ENCODE measurements around the gene KIAA1614.

KIAA1614 gene

DNA sequence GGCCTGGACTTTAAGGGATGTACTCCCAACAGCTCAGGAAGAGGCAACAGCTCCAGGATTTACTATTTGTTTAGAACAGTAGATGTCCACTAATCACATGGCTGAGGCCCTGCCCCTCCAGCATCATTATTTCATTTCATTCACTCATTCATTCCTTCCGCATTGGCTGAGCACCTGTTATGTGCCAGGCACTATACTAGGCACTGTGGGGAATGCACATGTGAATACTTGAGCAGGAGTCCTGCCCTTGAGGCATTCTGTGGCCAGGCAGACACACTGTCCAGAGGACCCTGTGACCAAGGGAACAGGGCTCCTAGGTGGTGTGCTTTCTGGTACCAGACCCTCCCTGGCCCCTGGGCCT, 24.3 kb downstream of the KIAA1614 start:
- no peak for TF ChIP-seq CTCF (conservative IDR thresholded peaks at IDR 0.05)
- TF ChIP-seq ZFX (IDR thresholded peaks at IDR 0.05): no peak
- no peak overlapping the region for H3K27ac ChIP-seq

DNA sequence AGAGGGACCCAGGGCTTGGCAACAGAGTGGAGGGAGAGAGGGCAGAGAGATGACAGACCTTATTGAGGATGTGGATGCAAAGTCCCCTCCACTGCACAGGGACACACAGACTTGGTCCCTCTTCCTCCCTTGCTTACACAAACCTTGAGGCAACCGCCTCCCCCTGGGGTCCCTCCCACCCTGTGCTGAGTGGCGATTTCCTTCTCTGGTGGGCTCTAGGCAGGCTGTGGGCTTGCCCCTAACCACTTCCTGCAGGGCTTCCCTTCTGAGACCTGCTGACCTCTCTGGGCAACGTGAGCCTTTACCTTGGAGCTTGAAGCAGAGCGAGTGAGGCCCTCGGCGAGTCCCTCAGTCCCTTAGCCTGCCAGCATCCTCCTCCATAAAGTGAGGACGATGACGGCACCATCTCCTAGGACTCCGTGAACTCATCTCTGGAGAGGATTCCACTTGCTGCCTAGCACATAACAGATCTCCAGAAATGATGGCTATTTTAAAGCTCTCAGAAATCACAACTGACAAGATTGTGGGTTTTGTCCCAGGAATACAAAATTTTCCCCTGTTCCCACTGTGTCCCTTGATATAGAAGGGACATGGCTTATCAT, 25.0 kb downstream of the KIAA1614 start:
- H3K27ac ChIP-seq: no peak overlapping the region
- no peak for TF ChIP-seq ZFX (IDR thresholded peaks at IDR 0.05)

- H3K27ac ChIP-seq: no peak overlapping the region
- TF ChIP-seq ZFX (IDR thresholded peaks at IDR 0.05) (no peak), CTCF (conservative IDR thresholded peaks at IDR 0.05) (no peak)
Measured at GRCh38 chr1:180939073-180939710, 26.5 kb downstream of the KIAA1614 start.

DNA sequence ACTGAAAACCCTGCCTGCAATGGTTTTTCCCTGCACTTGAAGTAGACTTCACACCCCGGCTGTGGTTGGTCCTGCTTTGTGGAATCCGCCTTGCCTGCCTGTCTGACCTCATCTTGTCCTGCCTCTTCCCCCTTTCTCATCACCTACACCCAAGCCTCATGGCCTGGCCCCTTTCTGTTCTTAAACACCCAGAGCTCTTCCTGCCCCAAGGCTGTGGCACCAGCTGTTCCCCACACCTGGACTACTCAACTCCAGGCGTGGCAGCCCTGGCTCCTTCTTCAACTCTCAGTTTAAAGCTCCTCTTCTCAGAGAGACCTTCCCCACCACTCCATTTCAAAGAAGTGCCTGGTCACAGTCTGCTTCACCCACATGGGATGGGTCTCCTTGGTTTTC, 27.0 kb downstream of the KIAA1614 start:
- H3K27ac ChIP-seq: no peak overlapping the region
- TF ChIP-seq CTCF (conservative IDR thresholded peaks at IDR 0.05) (no peak), ZFX (IDR thresholded peaks at IDR 0.05) (no peak)

GRCh38 chr1:180940445-180940844, 27.7 kb downstream of the KIAA1614 start:
- TF ChIP-seq ZFX (IDR thresholded peaks at IDR 0.05) (no peak), CTCF (conservative IDR thresholded peaks at IDR 0.05) (no peak)
- H3K27ac ChIP-seq: no peak overlapping the region

DNA sequence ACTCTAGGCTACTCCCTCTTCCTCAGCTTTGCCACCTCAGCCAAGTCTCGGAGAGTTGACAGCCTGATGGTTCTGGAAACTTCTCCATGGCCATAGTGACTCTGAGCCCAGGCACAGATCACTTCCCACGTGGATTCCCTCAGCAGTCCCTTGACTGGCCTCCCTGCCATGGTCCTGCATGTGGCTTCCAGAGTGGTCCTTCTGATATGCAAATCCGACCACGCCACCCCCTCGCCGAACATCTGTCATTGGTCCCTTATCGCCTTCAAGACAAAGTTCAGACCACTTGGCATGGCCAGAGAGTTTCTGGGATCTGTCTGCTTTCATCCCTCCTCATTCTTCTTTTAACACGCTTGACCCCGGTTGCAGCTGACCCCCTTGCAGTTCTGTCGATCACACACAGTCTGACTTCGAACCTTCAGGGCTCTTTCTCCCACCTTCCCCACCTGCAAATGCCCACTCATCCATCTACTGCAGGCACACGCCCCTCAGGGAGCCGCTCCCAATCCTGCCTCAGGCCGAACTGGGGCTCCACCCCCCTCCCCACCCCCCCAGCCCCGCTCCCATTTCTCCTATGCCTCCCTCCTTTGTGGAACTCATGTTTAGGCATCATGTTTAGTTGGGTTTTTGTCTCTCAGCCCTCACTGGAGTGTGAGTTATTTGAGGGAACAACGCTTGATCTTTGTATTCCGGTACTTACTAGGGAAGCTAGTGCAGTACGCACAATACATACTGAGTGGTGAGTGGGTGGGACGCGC, 29.0 kb downstream of the KIAA1614 start:
- no peak overlapping the region for H3K27ac ChIP-seq
- TF ChIP-seq CTCF (conservative IDR thresholded peaks at IDR 0.05) (no peak), ZFX (IDR thresholded peaks at IDR 0.05) (no peak)

- no peak overlapping the region for H3K27ac ChIP-seq
- no peak for TF ChIP-seq CTCF (conservative IDR thresholded peaks at IDR 0.05)
- TF ChIP-seq ZFX (IDR thresholded peaks at IDR 0.05): no peak
Measured at GRCh38 chr1:180945151-180945550, 32.5 kb downstream of the KIAA1614 start.
